HG02759 (cell line): Measurements from ENCODE around the gene NEK8.

Source experiments
- ATAC-seq: cut with Tn5 transposase; IDR thresholded peaks from one replicate; pipeline ENCODE4 v1.9.1; 2021; ENCODE audit warnings: mild to moderate bottlenecking, moderate library complexity; ENCODE audit not compliant: unreplicated experiment

The NEK8 gene

GRCh38 chr17:28728364-28729200, at the start of gene NEK8:
Gene NEK8 (plus strand): TSS chr17:28728788. CDS start chr17:28728814, 26 bp downstream.
- peak; percentile 48 for ATAC-seq

GRCh38 chr17:28682655-28683054, 45.9 kb upstream of the NEK8 start:
- no peak for ATAC-seq

- no peak for ATAC-seq
Observed at GRCh38 chr17:28684963-28685362, 43.6 kb upstream of the NEK8 start.

DNA sequence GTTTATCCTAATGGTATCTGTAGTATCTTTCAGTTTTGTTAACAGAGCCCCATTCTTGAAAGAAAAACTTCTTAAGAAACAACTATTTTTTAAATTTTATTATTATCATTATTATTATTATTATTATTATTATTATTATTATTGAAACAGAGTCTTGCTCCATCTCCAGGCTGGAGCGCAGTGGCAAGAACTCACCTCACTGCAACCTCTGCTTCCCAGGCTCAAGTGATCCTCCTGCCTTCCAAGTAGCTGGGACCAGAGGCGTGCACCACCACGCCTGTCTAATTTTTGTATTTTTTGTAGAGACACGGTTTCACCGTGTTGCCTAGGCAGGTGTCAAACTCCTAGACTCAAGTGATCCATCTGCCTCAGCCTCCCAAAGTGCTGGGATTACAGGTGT, 43.2 kb upstream of the NEK8 start:
- ATAC-seq: no peak

- ATAC-seq: no peak
Observed at GRCh38 chr17:28686296-28686695, 42.3 kb upstream of the NEK8 start.

GRCh38 chr17:28688481-28688880, 40.1 kb upstream of the NEK8 start:
- no peak for ATAC-seq

DNA sequence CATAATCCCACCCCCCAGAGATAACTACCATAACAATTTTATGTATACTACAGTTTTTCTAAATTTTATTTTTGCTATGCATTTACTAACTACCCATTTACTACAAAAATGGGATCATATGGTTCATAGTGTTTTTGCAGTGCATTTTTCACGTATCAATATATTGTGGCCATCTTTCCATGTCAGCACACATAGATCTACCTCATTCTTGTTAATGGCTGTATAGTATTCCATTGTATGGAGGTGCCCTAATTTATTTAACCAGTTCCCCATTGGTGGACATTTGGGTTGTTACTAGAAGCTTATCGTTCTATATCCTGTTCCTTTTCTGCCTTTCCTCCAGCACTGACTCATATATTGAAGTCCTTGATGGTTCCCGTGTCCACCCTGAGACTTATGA, 39.6 kb upstream of the NEK8 start:
- no peak for ATAC-seq

DNA sequence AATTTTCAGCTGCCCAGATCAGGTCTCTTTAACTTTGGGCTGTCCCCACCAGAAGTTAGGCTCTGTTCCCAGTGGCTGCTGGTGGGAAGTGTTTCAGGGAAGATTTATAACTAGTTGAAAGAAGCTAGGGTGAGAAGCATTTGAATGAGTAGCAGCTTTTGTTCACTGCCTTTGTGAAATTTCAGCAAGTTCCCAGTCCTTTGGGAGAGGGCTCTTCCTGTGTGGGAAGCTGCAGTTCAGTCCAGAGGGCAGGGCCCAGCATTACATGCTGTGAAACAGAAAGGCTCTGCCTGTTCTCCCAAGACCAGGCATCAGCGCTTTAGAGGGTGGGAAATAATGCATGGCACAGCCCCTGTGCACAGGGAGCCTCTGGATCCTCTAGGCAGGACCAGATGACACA, 34.7 kb upstream of the NEK8 start:
- ATAC-seq: no peak

- ATAC-seq: no peak
Observed at GRCh38 chr17:28698253-28698941, 30.2 kb upstream of the NEK8 start.

- no peak for ATAC-seq
Observed at GRCh38 chr17:28700278-28700677, 28.3 kb upstream of the NEK8 start.

GRCh38 chr17:28700830-28701492, 27.6 kb upstream of the NEK8 start:
- no peak for ATAC-seq

GRCh38 chr17:28702026-28702751, 26.4 kb upstream of the NEK8 start:
- no peak for ATAC-seq

- no peak for ATAC-seq
Observed at GRCh38 chr17:28702752-28703150, 25.8 kb upstream of the NEK8 start.

DNA sequence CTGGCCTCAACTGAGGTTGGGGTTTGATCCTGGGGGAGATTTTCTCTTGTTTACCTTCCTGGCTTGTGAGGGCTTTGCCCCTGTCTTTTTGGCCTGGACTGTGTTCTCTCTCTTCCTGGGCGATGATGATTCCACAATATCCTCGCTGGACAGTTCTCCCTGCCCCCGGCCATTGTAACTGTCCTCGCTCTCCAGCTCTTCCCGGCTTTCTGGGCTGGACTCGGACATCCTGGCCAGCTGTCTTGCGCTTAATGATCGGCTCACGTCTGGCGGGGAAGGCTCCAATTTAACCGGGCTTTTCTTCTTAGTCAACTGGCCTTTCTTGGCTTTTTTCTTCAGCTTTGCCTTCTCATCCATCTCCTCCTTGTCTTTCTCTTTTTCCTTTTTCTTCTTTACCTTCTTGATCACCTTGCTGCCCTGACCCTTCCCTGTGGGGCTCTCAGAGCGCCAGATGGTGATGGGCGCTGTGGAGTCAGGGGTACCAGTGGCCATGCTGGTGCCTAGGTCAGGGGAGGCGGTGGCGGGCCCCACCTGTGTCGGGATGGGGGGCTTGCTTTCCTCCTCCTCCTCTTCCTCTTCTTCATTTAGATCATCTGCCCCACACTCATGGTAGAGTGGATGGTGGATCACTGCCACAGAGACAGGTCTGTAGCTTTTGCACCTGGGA, 24.9 kb upstream of the NEK8 start:
- ATAC-seq: no peak

DNA sequence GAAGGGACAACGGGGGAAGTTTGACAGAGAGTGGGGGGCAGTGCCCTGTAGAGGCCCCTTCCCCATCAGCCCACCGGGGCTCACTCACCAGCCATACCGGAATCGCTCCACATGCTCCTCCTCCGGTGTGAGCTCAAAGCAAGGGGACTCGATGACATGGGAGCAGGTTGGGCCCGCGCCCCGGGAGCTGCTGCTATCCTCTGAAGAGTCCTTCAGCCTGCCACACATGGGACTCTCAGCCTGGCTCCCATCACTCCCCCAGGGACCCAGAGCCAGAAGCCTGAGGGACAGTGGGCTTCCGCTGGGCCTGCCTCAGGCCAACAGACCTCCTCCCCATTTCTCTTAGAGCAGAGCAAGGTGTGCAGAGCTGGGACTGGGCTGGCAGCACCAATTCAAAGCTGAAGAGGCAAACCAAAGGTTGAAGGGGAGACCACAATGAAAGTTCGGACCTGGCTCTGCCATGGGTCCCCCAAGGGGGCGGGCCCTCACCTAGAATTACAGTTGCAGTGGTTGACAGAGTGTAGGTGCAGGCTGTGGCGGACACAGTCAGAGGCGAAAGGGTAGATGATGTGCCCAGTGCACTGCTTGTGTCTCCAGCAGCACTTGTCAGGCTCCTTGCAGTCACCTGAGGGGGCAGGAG, 24.2 kb upstream of the NEK8 start:
- no peak for ATAC-seq

DNA sequence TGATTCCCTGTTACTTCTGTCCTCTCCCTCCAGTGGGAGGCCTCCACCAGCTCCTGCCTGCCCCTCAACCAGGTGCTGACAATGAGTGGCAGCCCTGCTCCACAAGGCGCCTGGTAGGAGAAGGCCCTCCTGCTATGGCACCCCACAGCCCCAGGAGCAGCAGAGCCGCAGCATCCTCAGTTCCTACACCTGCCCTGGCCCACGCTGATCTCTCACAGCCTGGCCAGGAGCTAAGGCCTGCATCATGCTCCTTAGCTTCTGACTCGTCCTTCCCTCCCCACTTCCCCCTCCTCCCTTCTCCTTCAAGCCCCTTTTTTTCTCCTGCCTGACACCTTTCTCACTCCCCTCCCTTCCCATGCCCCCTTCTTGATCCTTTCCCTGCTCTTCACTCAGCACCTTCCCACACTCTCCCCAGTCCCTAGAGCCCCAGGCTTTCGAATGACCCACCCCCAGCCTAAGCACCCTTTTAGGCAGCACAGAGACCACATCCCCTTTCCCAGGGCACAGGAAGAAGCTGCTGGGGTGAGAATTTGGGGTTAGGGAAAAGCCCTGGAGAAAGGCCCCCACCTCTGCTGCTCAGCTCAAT, 23.4 kb upstream of the NEK8 start:
- ATAC-seq: no peak

GRCh38 chr17:28705728-28706334, 22.8 kb upstream of the NEK8 start:
- no peak for ATAC-seq

- ATAC-seq: no peak
Observed at GRCh38 chr17:28706471-28707338, 21.9 kb upstream of the NEK8 start.
